Uterine smooth muscle cell (primary cell): ENCODE data around the gene TSNAXIP1. TPM values are rescaled to one million over a fixed set of nuclear protein-coding genes. Genes with fewer than 3 reads are reported as not detected.

Experiments
- total RNA-seq: library from RNA; depleted of rRNA; stranded (reverse); fragments of >200 nt; gene quantifications from 2 replicates; pipeline ENCODE4 v1.2.3, GENCODE V29; 2014

Gene TSNAXIP1
- 0.50 and 0.89 TPM in 2 replicates for total RNA-seq

GRCh38 chr16:67806428-67807147, at the start of gene TSNAXIP1, which contains the start of gene RANBP10:
TSS of gene TSNAXIP1 (plus strand) at chr16:67806889. CDS start at chr16:67807150, 261 bp downstream.
TSS of gene RANBP10 (minus strand) at chr16:67806560. CDS start at chr16:67806536, 24 bp downstream.

GRCh38 chr16:67841816-67842508, 35.3 kb downstream of the TSNAXIP1 start, which contains the start of gene THAP11:
TSS of gene THAP11 (plus strand) at chr16:67842320. CDS start at chr16:67842555, 235 bp downstream.

GRCh38 chr16:67846320-67847063, 39.8 kb downstream of the TSNAXIP1 start, which contains the start of gene NUTF2:
TSS of gene NUTF2 (plus strand) at chr16:67846933. CDS start at chr16:67865131, 18,198 bp downstream.

GRCh38 chr16:67847064-67847861, 40.6 kb downstream of the TSNAXIP1 start, which contains the start of gene CENPT:
TSS of gene CENPT (minus strand) at chr16:67847693. CDS start at chr16:67833859, 13,834 bp downstream.

GRCh38 chr16:67872631-67873434, 66.1 kb downstream of the TSNAXIP1 start, which contains the start of gene EDC4:
TSS of gene EDC4 (plus strand) at chr16:67873052. CDS start at chr16:67873262, 210 bp downstream.

Other genes with a start within 250 kb of the TSNAXIP1 start
- gene CTCF, start 244.4 kb upstream of the TSNAXIP1 start, total RNA-seq = 20.5 and 26.3 TPM in 2 replicates
- 0.22 and 1.1 TPM in 2 replicates for gene CARMIL2, start 161.7 kb upstream of the TSNAXIP1 start, total RNA-seq
- gene ACD, start 146.6 kb upstream of the TSNAXIP1 start, total RNA-seq = 13.0 and 19.8 TPM in 2 replicates
- 2.2 and 4.0 TPM in 2 replicates for gene PARD6A, start 145.9 kb upstream of the TSNAXIP1 start, total RNA-seq
- gene ENKD1, start 140.1 kb upstream of the TSNAXIP1 start, total RNA-seq = 20.4 and 21.2 TPM in 2 replicates
- 3.4 and 4.0 TPM in 2 replicates for gene C16orf86, start 140.1 kb upstream of the TSNAXIP1 start, total RNA-seq
- gene GFOD2, start 87.6 kb upstream of the TSNAXIP1 start, total RNA-seq = 17.1 and 20.5 TPM in 2 replicates
- 3.8 and 3.9 TPM in 2 replicates for gene RANBP10, start 329 bp upstream of the TSNAXIP1 start, total RNA-seq
- 36.4 and 43.2 TPM in 2 replicates for gene THAP11, start 35.4 kb downstream of the TSNAXIP1 start, total RNA-seq
- 95.5 and 98.3 TPM in 2 replicates for gene NUTF2, start 40.0 kb downstream of the TSNAXIP1 start, total RNA-seq
- gene CENPT, start 40.8 kb downstream of the TSNAXIP1 start, total RNA-seq = 24.4 and 49.5 TPM in 2 replicates
- gene EDC4, start 66.2 kb downstream of the TSNAXIP1 start, total RNA-seq = 46.4 and 57.3 TPM in 2 replicates
- not detected in 2 replicates for gene NRN1L, start 78.0 kb downstream of the TSNAXIP1 start, total RNA-seq
- gene PSKH1, start 86.4 kb downstream of the TSNAXIP1 start, total RNA-seq = 16.2 and 20.1 TPM in 2 replicates
- 0.33 TPM in 1 of 2 replicates, not detected in the other for gene CTRL, start 125.0 kb downstream of the TSNAXIP1 start, total RNA-seq
- 44.0 and 53.4 TPM in 2 replicates for gene PSMB10, start 130.0 kb downstream of the TSNAXIP1 start, total RNA-seq
- gene LCAT, start 137.2 kb downstream of the TSNAXIP1 start, total RNA-seq = 4.1 and 7.5 TPM in 2 replicates
- gene SLC12A4, start 161.7 kb downstream of the TSNAXIP1 start, total RNA-seq = 96.9 and 118 TPM in 2 replicates
- gene DPEP3, start 173.6 kb downstream of the TSNAXIP1 start, total RNA-seq = not detected in 2 replicates
- not detected in 2 replicates for gene DPEP2, start 192.6 kb downstream of the TSNAXIP1 start, total RNA-seq
- gene DPEP2NB, start 209.0 kb downstream of the TSNAXIP1 start, total RNA-seq = not detected in 2 replicates
- 14.1 and 20.3 TPM in 2 replicates for gene DDX28, start 216.3 kb downstream of the TSNAXIP1 start, total RNA-seq
- gene DUS2, start 216.4 kb downstream of the TSNAXIP1 start, total RNA-seq = 17.7 and 29.8 TPM in 2 replicates